HG03135 (cell line): ENCODE measurements around the gene ADAMTSL5.
"Not testable (repeated sequence)": the region's sequence is repeated elsewhere in the genome, so short reads cannot be mapped to it uniquely, and the experiment has no call there.

Experiments
- ATAC-seq: cut with Tn5 transposase; IDR thresholded peaks from one replicate; pipeline ENCODE4 v1.9.1; 2021; ENCODE audit warnings: mild to moderate bottlenecking, moderate library complexity; ENCODE audit not compliant: unreplicated experiment

ADAMTSL5 gene

DNA sequence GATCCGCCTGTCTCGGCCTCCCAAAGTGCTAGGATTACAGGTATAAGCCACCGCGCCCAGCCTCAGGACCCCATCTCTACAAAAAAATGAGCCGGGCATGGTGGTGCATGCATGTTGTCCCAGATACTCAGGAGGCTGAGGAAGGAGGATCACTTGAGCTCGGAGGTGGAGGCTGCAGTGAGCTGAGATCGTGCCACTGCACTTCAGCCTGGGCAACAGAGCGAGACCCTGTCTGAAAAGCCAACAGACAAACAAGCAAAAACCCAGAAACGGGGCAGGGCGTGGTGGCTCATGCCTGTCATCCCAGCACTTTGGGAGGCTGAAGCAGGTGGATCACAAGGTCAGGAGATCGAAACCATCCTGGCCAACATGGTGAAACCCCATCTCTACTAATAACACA lies 18.0 kb upstream of the ADAMTSL5 start:
- ATAC-seq: not testable (repeated sequence)

GRCh38 chr19:1529430-1529816 lies 16.6 kb upstream of the ADAMTSL5 start:
- no peak for ATAC-seq

- ATAC-seq: no peak
These were observed 16.0 kb upstream of the ADAMTSL5 start for GRCh38 chr19:1528596-1529429.

DNA sequence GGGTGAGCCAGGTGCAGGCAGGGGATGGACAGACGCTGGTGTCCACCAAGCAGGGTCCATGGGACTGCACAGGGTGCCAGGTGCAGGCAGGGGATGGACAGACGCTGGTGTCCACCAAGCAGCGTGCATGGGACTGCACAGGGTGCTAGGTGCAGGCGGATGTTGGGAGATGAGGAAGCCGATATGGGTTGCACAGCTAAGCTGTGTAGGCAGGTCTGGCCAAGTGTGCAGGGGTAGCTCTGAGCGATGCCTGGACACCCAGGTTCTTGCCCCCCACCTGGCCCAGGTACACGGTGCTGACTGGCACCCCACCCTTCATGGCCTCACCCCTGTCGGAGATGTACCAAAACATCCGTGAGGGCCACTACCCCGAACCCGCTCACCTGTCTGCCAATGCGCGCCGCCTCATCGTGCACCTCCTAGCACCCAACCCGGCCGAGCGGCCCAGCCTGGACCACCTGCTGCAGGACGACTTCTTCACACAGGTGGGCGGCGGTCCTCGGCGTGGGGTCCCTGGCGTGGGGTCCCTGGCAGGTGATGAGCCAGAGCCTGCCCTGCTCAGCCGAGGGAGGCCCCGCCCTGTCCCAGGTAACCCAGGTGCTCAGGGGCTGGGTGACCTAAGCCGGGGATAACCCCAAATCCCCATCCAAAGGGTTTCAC lies 15.0 kb upstream of the ADAMTSL5 start:
- ATAC-seq: no peak

DNA sequence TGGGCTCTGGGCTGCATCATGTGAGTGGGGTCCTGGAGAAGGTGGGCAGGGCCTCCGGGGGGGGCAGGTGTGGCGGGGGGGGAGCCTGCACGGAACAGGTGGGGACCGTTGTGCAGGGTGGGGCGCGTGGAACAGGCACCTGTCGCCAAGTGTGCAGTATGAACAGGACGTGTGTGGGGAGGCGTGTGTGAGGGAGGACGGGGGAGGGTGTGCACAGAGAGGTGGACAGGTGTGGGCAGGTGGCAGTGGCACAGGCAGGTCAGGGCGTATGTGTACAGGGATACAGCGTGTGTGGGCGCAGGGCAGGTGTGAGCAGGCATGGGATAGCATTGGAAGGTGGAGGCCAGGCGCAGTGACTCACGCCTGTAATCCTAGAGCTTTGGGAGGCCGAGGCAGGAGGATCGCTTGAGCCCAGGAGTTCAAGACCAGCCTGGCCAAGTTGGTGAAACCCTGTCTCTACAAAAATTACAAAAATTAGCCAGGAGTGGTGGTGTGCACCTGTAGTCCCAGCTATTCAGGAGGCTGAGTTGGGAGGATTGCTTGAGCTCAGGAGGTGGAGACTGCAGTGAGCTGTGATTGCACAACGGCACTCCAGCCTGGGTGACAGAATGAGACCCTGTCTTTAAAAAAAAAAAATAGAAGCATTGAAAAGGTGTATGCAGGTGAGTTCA lies 14.3 kb upstream of the ADAMTSL5 start:
- ATAC-seq: no peak

GRCh38 chr19:1526066-1526778 lies 13.4 kb upstream of the ADAMTSL5 start:
- ATAC-seq: no peak

GRCh38 chr19:1525343-1525742 lies 12.5 kb upstream of the ADAMTSL5 start:
- ATAC-seq: no peak

DNA sequence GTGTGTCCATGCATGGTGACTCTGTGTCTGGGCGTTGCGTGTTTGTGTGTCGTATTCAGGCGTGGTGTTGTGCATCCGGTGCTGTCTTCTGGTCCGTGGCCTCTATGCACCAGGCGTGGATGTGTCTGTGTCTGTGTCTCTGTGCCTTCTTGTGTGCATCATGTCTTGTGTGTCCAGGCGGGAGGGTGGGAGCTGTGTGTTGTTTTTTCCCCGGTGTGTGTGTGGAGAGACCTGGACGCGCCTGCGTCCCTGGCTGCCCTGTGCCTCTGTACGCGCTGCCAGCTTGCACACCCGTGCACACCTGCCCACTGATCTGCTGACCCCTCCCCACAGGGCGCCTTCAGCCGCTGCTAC lies 12.1 kb upstream of the ADAMTSL5 start:
- ATAC-seq: no peak

- ATAC-seq: no peak
These were observed 11.6 kb upstream of the ADAMTSL5 start for GRCh38 chr19:1524287-1524971.

DNA sequence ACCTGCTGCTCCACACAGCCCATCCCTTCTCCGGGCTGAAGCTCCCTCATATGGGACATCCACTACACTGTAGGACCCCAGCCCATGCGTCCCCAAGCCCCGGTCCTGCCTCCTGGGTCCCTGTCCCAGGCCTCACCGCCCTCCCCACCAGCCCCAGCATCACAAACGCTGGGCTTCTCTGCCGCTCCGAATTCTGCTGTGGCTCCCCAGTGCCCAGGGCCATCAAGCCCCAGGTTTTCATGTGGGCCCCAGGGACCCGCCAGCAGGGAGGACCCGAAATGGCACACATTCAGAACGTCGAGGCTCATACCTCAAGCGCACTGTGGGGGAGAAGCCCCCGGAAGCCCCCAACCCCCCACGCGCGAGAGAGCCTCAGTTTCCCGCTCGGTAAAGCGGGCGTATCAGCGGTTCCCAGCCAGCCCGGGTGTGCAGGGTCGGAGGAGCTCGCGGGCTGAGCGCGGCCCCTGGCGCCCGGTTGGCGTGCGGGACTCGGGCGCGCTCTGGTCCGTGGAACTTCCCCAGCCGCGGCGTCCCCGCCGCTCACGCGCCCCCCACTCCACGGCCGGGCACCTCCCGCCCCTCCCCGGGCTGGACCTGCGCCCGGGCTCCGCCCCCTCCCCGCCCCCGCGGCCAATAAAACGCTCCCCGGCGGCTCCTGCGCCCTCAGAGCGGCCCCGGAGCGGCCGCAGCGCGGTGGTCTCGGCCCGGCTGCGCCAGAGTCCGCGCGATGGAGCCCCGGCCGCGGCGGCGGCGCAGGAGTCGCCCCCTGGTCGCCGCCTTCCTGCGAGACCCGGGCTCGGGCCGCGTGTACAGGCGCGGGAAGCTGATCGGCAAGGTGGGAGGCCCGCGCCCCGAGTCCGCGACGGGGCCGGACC lies 10.8 kb upstream of the ADAMTSL5 start, which contains the start of gene PLK5:
Gene PLK5, plus strand, starts transcription at position 666 of the 875 bp plus-strand sequence. CDS start 2,920 bp downstream, outside the sequence.
- ATAC-seq: no peak

- ATAC-seq: no peak
These were observed 10.0 kb upstream of the ADAMTSL5 start for GRCh38 chr19:1522838-1523237.

DNA sequence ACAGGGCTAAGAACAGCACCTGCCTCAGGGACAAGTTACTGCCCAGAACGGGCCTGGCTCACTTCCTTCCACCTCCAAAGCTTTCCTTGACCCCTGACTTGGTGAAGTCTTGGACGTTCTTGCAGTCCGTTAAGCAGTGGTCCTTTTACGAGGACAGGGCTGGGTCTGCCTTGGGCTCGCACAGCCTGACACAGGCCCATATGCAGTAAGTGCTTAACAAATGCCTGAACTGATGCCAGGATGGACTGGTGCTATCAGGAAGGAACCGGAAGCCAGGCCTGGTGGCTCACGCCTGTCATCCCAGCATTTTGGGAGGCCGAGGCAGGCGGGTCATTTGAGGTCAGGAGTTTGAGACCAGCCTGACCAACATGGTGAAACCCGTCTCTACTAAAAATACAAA lies 9.2 kb upstream of the ADAMTSL5 start:
- no peak for ATAC-seq

- no peak for ATAC-seq
These were observed 8.8 kb upstream of the ADAMTSL5 start for GRCh38 chr19:1521636-1522035.

DNA sequence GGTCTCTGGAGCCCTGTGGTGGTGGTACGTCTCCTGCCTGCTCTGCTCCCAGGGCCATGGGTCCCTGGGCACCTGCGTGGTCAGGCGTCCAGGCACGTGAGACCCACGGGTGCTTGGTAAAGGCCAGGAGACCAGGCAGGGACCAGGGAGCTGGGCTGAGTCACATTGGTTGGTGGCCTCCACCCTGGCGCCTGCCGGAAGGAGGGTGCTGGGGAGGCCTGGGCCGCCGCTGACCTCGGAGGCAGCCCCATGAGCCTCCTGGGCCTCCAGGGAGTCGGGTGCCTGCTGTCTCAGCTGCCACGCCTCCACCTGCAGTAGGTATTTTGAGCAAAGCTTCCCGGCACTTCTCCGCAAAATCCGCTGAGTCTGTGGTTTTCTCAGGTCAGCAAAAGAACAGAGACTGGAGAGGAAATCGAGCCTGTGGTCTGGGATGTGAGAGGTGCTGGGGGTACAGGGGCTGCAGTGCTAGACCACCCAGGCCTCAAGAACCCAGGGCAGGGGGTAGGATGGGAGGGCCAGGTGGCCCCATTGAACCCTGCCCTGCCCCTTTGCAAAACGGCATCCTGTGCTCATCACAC lies 7.5 kb upstream of the ADAMTSL5 start:
- no peak for ATAC-seq

GRCh38 chr19:1519802-1520201 lies 7.0 kb upstream of the ADAMTSL5 start:
- not testable (repeated sequence) for ATAC-seq

GRCh38 chr19:1518471-1518870 lies 5.7 kb upstream of the ADAMTSL5 start:
- ATAC-seq: no peak

GRCh38 chr19:1516395-1516753 lies 3.6 kb upstream of the ADAMTSL5 start:
- ATAC-seq: no peak

DNA sequence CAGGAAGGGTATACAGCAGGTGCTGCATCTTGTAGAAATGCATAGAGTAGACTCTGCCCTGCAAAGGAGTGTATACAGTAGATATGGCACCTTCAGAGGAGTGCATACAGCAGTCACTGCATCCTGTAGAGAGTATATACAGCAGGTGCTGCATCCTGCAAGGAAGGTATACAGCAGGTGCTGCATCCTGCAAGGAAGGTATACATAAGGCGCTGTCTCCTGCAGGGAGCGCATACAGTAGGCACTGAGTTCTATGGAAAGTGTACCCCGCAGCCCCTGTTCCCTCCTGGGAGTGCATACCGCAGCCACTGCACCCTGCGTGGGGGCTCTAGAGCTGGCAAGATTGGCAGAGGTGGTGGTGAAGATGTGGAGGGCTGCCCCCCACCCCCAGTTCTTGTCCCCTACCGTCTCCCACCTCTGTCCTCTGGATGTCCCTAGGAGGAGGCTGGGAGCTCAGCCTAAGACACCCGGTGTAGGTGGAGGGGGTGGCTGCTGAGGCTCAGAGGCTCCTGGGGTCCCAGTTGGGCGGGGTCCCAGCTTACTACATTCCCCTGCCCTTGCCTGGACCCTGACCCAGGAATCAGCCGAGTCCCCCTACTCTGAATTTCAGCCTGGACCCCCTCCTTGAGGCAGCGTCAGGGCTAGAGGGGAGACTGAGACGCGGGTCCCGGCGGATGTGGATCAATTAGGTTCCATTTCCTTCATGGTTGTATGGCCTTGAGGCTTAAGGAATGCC lies 2.3 kb upstream of the ADAMTSL5 start:
- ATAC-seq: no peak

- no peak for ATAC-seq
These were observed 1.5 kb upstream of the ADAMTSL5 start for GRCh38 chr19:1514295-1514661.
